Fibroblast of skin of left quadriceps (primary cell): Measurements from ENCODE around the gene PSMB5.

ENCODE experiments used
- DNase-seq, 2 experiments: peaks; one replicate each; pipeline ENCODE4 v3.0.0-alpha.2; 2013; ENCODE audit warnings: low read depth in 2 of 2

The PSMB5 gene

GRCh38 chr14:23043754-23044153 lies 9.1 kb upstream of the PSMB5 start:
- no peak for DNase-seq

GRCh38 chr14:23043145-23043544 lies 8.4 kb upstream of the PSMB5 start:
- no peak for DNase-seq

DNA sequence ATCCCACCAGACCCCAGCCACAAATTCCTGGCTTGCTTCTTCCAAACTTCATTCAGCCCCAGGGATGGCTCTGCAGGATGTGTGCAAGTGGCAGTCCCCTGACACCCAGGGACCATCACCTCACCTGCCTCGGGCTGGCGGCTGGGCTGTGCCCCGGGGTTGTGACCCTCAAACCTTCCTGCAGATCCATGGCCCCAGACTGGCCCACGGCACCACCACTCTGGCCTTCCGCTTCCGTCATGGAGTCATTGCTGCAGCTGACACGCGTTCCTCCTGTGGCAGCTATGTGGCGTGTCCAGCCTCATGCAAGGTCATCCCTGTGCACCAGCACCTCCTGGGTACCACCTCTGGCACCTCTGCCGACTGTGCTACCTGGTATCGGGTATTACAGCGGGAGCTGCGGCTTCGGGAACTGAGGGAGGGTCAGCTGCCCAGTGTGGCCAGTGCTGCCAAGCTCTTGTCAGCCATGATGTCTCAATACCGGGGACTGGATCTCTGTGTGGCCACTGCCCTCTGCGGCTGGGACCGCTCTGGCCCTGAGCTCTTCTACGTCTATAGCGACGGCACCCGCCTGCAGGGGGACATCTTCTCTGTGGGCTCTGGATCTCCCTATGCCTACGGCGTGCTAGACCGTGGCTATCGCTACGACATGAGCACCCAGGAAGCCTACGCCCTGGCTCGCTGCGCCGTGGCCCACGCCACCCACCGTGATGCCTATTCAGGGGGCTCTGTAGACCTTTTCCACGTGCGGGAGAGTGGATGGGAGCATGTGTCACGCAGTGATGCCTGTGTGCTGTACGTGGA lies 7.7 kb upstream of the PSMB5 start, which contains the start of gene PSMB11:
PSMB11 (plus strand) TSS at position 51 of the 804 bp plus-strand sequence; CDS start at position 65, 14 bp downstream.
- no peak for DNase-seq

- DNase-seq = no peak
Observed at GRCh38 chr14:23041729-23042128, 7.0 kb upstream of the PSMB5 start.

GRCh38 chr14:23040100-23040499 lies 5.4 kb upstream of the PSMB5 start:
- DNase-seq = no peak

DNA sequence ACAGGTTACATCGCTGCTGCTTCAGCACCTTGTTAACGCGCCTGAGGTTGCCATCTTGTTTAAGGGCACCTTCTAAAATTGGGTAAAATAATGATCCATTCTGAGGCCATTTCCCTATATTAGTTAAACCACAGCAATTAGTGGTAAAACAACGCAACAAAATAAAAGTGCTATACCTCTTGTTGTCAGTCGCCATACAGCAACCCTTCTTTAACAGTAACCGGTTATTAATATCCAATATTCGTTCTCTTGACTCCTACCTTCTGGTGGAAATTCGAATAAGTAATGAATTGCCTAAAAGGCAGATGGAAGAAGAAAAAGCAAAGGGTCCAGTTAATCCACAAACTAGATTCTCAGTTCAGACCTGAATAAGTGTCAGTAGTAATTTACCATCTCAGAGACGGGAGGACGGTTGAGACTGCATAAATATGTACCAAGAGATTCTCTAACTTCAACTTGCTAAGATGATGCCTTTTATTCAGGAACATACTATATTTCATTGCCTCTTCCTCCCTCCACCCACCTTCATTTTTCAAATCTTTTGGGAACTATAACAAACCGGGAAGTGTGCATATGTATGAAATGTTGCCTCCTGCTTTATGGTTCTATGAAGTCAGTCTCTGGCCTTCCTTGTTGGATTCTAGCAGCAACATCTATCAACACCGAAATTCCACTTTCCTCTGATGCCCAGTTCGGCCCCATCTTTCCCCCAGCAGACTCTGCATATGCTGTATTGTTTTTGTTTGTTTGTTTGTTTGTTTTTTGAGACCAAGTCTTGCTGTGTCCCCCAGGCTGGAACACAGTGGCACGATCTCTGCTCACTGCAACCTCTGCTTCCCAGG lies 824 bp upstream of the PSMB5 start:
- DNase-seq = no peak

GRCh38 chr14:23033801-23034497 lies 751 bp downstream of the PSMB5 start:
- DNase-seq = no peak

- no peak for DNase-seq
Observed at GRCh38 chr14:23033251-23033727, 1.4 kb downstream of the PSMB5 start.

DNA sequence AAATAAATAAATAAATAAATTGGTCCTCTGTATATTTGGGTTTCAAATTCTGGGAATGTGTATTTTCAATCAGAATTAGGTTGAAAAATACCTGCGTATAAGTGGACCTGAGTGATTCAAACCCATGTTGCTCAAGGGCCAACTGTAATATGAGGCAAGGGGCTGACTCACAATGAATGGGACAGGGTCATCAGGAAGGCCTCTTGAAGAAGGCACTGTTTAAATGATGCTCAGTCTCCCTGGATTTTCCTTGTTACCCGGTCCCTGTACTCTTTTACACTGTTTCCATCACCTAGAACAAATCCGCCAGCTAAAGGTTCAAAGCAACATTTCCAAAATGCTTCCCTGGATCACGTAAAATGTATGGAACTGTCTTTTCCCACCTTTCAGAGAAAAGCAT lies 3.8 kb downstream of the PSMB5 start:
- DNase-seq = no peak

GRCh38 chr14:23028799-23029198 lies 5.9 kb downstream of the PSMB5 start:
- no peak for DNase-seq

- DNase-seq = no peak
Observed at GRCh38 chr14:23025151-23025814, 9.4 kb downstream of the PSMB5 start.

GRCh38 chr14:23024612-23025075 lies 10.1 kb downstream of the PSMB5 start:
- DNase-seq = no peak

GRCh38 chr14:23023795-23024152 lies 10.9 kb downstream of the PSMB5 start:
- DNase-seq = no peak

- no peak for DNase-seq
Observed at GRCh38 chr14:23023022-23023794, 11.5 kb downstream of the PSMB5 start.

- no peak for DNase-seq
Observed at GRCh38 chr14:23021889-23022442, 12.7 kb downstream of the PSMB5 start.

- DNase-seq = no peak
Observed at GRCh38 chr14:23021434-23021833, 13.3 kb downstream of the PSMB5 start.

DNA sequence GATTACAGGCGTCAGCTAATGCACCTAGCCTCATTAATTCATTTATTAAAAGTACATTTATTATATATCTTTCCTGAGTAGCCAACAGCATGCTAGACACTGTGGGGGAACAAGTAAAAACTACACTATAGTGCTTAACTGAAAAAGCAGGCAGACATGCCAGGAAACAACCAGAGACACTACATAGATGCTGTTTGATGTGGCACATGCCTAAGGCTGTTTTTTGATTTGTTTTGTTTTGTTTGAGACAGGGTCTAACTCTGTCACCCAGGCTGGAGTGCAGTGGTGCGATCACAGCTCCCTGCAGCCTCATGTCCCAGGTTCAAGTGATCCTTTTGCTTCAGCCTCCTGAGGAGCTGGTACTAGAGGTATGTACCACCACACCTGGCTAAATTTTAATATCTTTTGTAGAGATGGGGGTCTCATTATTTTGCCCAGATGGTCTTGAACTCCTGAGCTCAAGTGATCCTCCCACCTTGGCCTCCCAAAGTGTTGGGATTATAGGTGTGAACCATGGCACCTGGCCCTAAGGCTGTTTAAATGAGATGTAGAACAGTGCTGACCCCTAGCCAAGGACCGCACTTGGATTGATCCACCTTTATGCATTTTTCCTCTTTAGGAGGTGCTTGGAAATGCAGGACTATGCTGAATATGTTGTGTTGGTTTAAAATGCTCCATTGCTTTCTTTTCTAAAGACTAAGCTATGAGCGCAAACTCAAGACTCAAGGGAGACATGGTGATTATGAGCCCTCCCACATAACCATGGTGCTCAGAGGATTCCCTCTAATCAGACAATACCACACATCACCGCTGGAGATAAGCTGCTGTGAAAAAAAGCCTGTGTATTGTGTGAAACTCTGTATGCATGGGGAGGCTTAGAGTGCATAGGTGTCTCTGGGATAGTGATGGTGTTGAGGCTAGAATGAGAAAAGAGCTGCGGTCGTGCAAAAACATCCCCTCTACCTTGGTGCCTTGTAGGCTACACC lies 14.3 kb downstream of the PSMB5 start:
- no peak for DNase-seq

DNA sequence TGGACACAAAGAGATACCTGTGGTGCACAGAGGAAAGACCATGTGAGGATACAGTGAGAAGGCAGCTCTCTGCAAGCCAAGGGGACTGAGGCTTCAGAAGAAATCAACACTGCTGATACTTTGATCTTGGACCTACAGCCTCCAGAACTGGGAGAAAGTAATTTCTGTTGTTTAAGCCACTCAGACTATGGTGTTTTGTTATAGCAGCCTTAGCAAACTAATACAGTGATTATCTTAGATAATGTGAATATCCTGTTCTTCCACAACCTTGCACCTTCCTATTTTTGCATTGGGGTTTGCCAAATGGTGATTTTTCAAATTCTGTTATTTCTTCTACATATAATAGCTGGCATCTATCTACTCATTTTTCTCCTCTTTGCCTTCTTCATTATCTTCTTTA lies 16.6 kb downstream of the PSMB5 start:
- DNase-seq = no peak

GRCh38 chr14:23017091-23017490 lies 17.6 kb downstream of the PSMB5 start:
- DNase-seq = no peak
